Uterus (tissue), 4 donors: Measurements from ENCODE around the gene PDE1C. TPM values are rescaled to one million over a fixed set of nuclear protein-coding genes. Genes with fewer than 3 reads are reported as not detected.

ENCODE experiments used
- DNase-seq, 2 donors: peaks; one replicate each; pipeline ENCODE4 v3.0.0-alpha.2; 2019 to 2020
- H3K27ac ChIP-seq, 2 donors: fragments of 200-600 bp; sonication (generic); 1 replicate in 1 of 2; 2 replicates in 1 of 2; pipeline ENCODE4 v1.5.1; 2016 to 2018
- H3K27me3 ChIP-seq, 2 donors: fragments of 200-600 bp; sonication (generic); one replicate each; pipeline ENCODE4 v1.5.1; 2018 to 2019; ENCODE audit warnings: control low read depth in 1 of 2
- H3K36me3 ChIP-seq, 2 donors: fragments of 200-600 bp; sonication (generic); one replicate each; pipeline ENCODE4 v1.5.1; 2019; ENCODE audit warnings: control low read depth in 1 of 2
- H3K4me1 ChIP-seq, 2 donors: fragments of 200-600 bp; sonication (generic); one replicate each; pipeline ENCODE4 v1.5.1; 2018 to 2019; ENCODE audit warnings: control low read depth in 1 of 2
- H3K4me3 ChIP-seq, 2 donors: fragments of 200-600 bp; sonication (generic); 1 replicate in 1 of 2; 2 replicates in 1 of 2; pipeline ENCODE4 v1.5.1; 2018 to 2019; ENCODE audit warnings: mild to moderate bottlenecking in 1 of 2
- H3K9me3 ChIP-seq, 2 donors: fragments of 200-600 bp; sonication (generic); one replicate each; pipeline ENCODE4 v1.5.1; 2019; ENCODE audit warnings: control low read depth in 1 of 2
- CTCF ChIP-seq, 4 experiments: fragments of 200-600 bp in 2 of 4; fragments of 450-650 bp in 2 of 4; sonication (generic) in 2 of 4; IDR thresholded peaks; one replicate each; pipeline ENCODE4 v1.5.1; 2016 to 2019; ENCODE audit warnings: antibody characterized with exemption in 4 of 4, mild to moderate bottlenecking in 2 of 4, moderate library complexity in 1 of 4
- POLR2A ChIP-seq, 2 donors: fragments of 450-650 bp; IDR thresholded peaks; one replicate each; pipeline ENCODE4 v1.6.1; 2016; ENCODE audit warnings: antibody characterized with exemption in 2 of 2, mild to moderate bottlenecking in 1 of 2, moderate library complexity in 1 of 2
- intact Hi-C: fragments of 100-400 bp; cut with DNase I; formaldehyde crosslinking; loops from one replicate; pipeline ENCODE4 v1.15.1; 2023; ENCODE audit warnings: low total_unique reads
- total RNA-seq, 4 donors: library from RNA; depleted of rRNA in 3 of 4; stranded (reverse); fragments of >200 nt in 3 of 4; gene quantifications; one replicate each; pipeline versions ENCODE4 v1.1.0 to v1.2.4, GENCODE V29; 2014 to 2023
- donor health status: DM: yes; HTN: yes; CAD: no.

PDE1C gene
- total RNA-seq, 4 donors from 2014 or later = 5.9 to 26.4 (median 13.7) TPM

- TF ChIP-seq CTCF (IDR thresholded peaks at IDR 0.05) = peak; percentile 62 to 78 (median 70)
- no peak for TF ChIP-seq POLR2A (IDR thresholded peaks at IDR 0.05)
- Histone ChIP-seq H3K27me3 (no peaks in the 10 kb centered on the region), H3K36me3 (no peaks in the 10 kb centered on the region), H3K4me3 (no peak overlapping the region), H3K27ac (no peak overlapping the region), H3K4me1 (no peaks in the 10 kb centered on the region), H3K9me3 (no peaks in the 10 kb centered on the region)
- DNase-seq = peak; percentile 34 to 41
- intact Hi-C loops = loop anchor here (10.0 kb wide), 1 partner anchor 301 kb away; no protein-coding TSS in a partner anchor
Measured at GRCh38 chr7:31735991-31736982, 333.9 kb downstream of the PDE1C start.

GRCh38 chr7:31734456-31734855, 335.8 kb downstream of the PDE1C start:
- Histone ChIP-seq H3K27ac (no peak overlapping the region), H3K27me3 (no peaks in the 10 kb centered on the region), H3K9me3 (no peaks in the 10 kb centered on the region), H3K4me3 (no peak overlapping the region), H3K36me3 (no peaks in the 10 kb centered on the region), H3K4me1 (no peaks in the 10 kb centered on the region)
- TF ChIP-seq POLR2A (IDR thresholded peaks at IDR 0.05) (no peak), CTCF (IDR thresholded peaks at IDR 0.05) (no peak)
- no peak for DNase-seq
- intact Hi-C loops = loop anchor here (10.0 kb wide), 1 partner anchor 300 kb away; no protein-coding TSS in a partner anchor

- H3K9me3 ChIP-seq = no peaks in the 10 kb centered on the region
- DNase-seq = no peak
- H3K36me3 ChIP-seq = no peaks in the 10 kb centered on the region
- intact Hi-C loops = no loop called here
- H3K27ac ChIP-seq = no peak overlapping the region
- H3K27me3 ChIP-seq = no peaks in the 10 kb centered on the region
- TF ChIP-seq POLR2A (IDR thresholded peaks at IDR 0.05) (no peak), CTCF (IDR thresholded peaks at IDR 0.05) (no peak)
- H3K4me3 ChIP-seq = no peak overlapping the region
- no peaks in the 10 kb centered on the region for H3K4me1 ChIP-seq
Measured at GRCh38 chr7:31729195-31729804, 340.9 kb downstream of the PDE1C start.

GRCh38 chr7:31724696-31725095, 345.5 kb downstream of the PDE1C start:
- H3K27me3 ChIP-seq = no peaks in the 10 kb centered on the region
- TF ChIP-seq POLR2A (IDR thresholded peaks at IDR 0.05) = no peak
- no peak for TF ChIP-seq CTCF (IDR thresholded peaks at IDR 0.05)
- intact Hi-C loops = no loop called here
- H3K9me3 ChIP-seq = no peaks in the 10 kb centered on the region
- H3K36me3 ChIP-seq = no peaks in the 10 kb centered on the region
- H3K4me1 ChIP-seq = no peaks in the 10 kb centered on the region
- H3K27ac ChIP-seq = no peak overlapping the region
- DNase-seq = no peak
- H3K4me3 ChIP-seq = no peak overlapping the region

- no peaks in the 10 kb centered on the region for H3K27me3 ChIP-seq
- no peak overlapping the region for H3K4me3 ChIP-seq
- H3K9me3 ChIP-seq = no peaks in the 10 kb centered on the region
- H3K4me1 ChIP-seq = no peaks in the 10 kb centered on the region
- TF ChIP-seq CTCF (IDR thresholded peaks at IDR 0.05) (no peak), POLR2A (IDR thresholded peaks at IDR 0.05) (no peak)
- intact Hi-C loops = no loop called here
- H3K36me3 ChIP-seq = no peaks in the 10 kb centered on the region
- no peak for DNase-seq
- no peak overlapping the region for H3K27ac ChIP-seq
Measured at GRCh38 chr7:31720366-31720765, 349.8 kb downstream of the PDE1C start.
